Mesenchymal stem cell (in vitro differentiated cells and primary cell): ENCODE results near the gene S100A13.

Experiments used
- DNase-seq: peaks from one replicate; pipeline ENCODE4 v3.0.0-alpha.2; 2013
- H2AFZ ChIP-seq: one replicate; pipeline ENCODE4 v1.6.1; 2013; ENCODE audit warnings: low read depth, mild to moderate bottlenecking, control low read depth, inconsistent platforms, low read length, moderate library complexity
- H2AK5ac ChIP-seq: 2 replicates; pipeline ENCODE4 v1.6.1; 2013; ENCODE audit warnings: low read length, moderate library complexity, mild to moderate bottlenecking, inconsistent platforms; ENCODE audit not compliant: severe bottlenecking
- H2BK120ac ChIP-seq: one replicate; pipeline ENCODE4 v1.6.1; 2013; ENCODE audit warnings: low read depth, mild to moderate bottlenecking, inconsistent platforms, low read length, moderate library complexity
- H2BK12ac ChIP-seq, 2 experiments: one replicate each; pipeline ENCODE4 v1.6.1; 2013; ENCODE audit warnings: inconsistent platforms in 2 of 2, low read length in 2 of 2, mild to moderate bottlenecking in 2 of 2, moderate library complexity in 2 of 2, control low read depth in 1 of 2
- H2BK15ac ChIP-seq: one replicate; pipeline ENCODE4 v1.6.1; 2013; ENCODE audit warnings: mild to moderate bottlenecking, low read depth, inconsistent platforms; ENCODE audit not compliant: poor library complexity, severe bottlenecking
- H2BK5ac ChIP-seq: 2 replicates; pipeline ENCODE4 v1.6.1; 2013; ENCODE audit warnings: low read depth, mild to moderate bottlenecking, low read length, control low read depth, inconsistent platforms; ENCODE audit not compliant: poor library complexity, severe bottlenecking
- H3K14ac ChIP-seq, 2 experiments: one replicate each; pipeline ENCODE4 v1.6.1; 2013; ENCODE audit warnings: inconsistent platforms in 2 of 2, low read length in 2 of 2, control low read depth in 1 of 2, mild to moderate bottlenecking in 1 of 2, moderate library complexity in 1 of 2
- H3K18ac ChIP-seq, 2 experiments: one replicate each; pipeline ENCODE4 v1.6.1; 2013; ENCODE audit warnings: inconsistent platforms in 2 of 2, low read length in 2 of 2, control low read depth in 1 of 2, low read depth in 1 of 2, mild to moderate bottlenecking in 1 of 2
- H3K23ac ChIP-seq, 2 experiments: one replicate each; pipeline ENCODE4 v1.6.1; 2013; ENCODE audit warnings: inconsistent platforms in 2 of 2, low read length in 2 of 2, mild to moderate bottlenecking in 2 of 2, moderate library complexity in 2 of 2, control low read depth in 1 of 2
- H3K27ac ChIP-seq: 2 replicates; pipeline ENCODE4 v1.5.1; 2013; ENCODE audit warnings: mild to moderate bottlenecking, moderate library complexity, low read length, control low read depth, inconsistent platforms; ENCODE audit not compliant: poor library complexity, severe bottlenecking
- H3K27me3 ChIP-seq, 2 experiments: 2 replicates each; pipeline versions ENCODE4 v1.6.1 to v1.7.0; 2013; ENCODE audit warnings: low read length in 2 of 2, mild to moderate bottlenecking in 2 of 2, moderate library complexity in 2 of 2, control low read depth in 1 of 2, inconsistent platforms in 1 of 2; ENCODE audit not compliant: control insufficient read depth in 1 of 2, insufficient read depth in 1 of 2
- H3K36me3 ChIP-seq, 2 experiments: 2 replicates each; pipeline versions ENCODE4 v1.6.1 to v1.7.0; 2013; ENCODE audit warnings: low read length in 2 of 2, control low read depth in 1 of 2, inconsistent platforms in 1 of 2, low read depth in 1 of 2, mild to moderate bottlenecking in 1 of 2; ENCODE audit not compliant: insufficient read depth in 2 of 2, control insufficient read depth in 1 of 2
- H3K4ac ChIP-seq, 2 experiments: one replicate each; pipeline ENCODE4 v1.6.1; 2013; ENCODE audit warnings: inconsistent platforms in 2 of 2, low read length in 2 of 2, mild to moderate bottlenecking in 2 of 2, moderate library complexity in 2 of 2, control low read depth in 1 of 2, low read depth in 1 of 2
- H3K4me1 ChIP-seq: 2 replicates; pipeline ENCODE4 v1.6.1; 2013; ENCODE audit warnings: low read depth, low read length, control low read depth; ENCODE audit not compliant: control insufficient read depth, insufficient read depth
- H3K4me2 ChIP-seq: 2 replicates; pipeline ENCODE4 v1.6.1; 2013; ENCODE audit warnings: low read length, mild to moderate bottlenecking, inconsistent platforms; ENCODE audit not compliant: poor library complexity, severe bottlenecking
- H3K4me3 ChIP-seq, 2 experiments: 2 replicates each; pipeline versions ENCODE4 v1.5.1 to v1.7.0; 2013; ENCODE audit warnings: low read length in 2 of 2, mild to moderate bottlenecking in 2 of 2, control low read depth in 1 of 2, low read depth in 1 of 2; ENCODE audit not compliant: insufficient read depth in 1 of 2
- H3K79me1 ChIP-seq: replicated peaks from 2 replicates; pipeline ENCODE4 v1.6.1; 2013; ENCODE audit warnings: mild to moderate bottlenecking, control low read depth, low read length, inconsistent platforms; ENCODE audit not compliant: poor library complexity, severe bottlenecking
- H3K9ac ChIP-seq: 2 replicates; pipeline ENCODE4 v1.7.0; 2013; ENCODE audit warnings: mild to moderate bottlenecking, low read length, moderate library complexity
- H3K9me3 ChIP-seq: 2 replicates; pipeline ENCODE4 v1.7.0; 2013; ENCODE audit warnings: mild to moderate bottlenecking, low read length; ENCODE audit not compliant: control insufficient read depth
- H4K8ac ChIP-seq: one replicate; pipeline ENCODE4 v1.6.1; 2013; ENCODE audit warnings: inconsistent platforms, mild to moderate bottlenecking, low read length, moderate library complexity
- H4K91ac ChIP-seq: one replicate; pipeline ENCODE4 v1.6.1; 2013; ENCODE audit warnings: mild to moderate bottlenecking, low read length, inconsistent platforms
- WGBS: methylation state at CpG from one replicate; pipeline ENCODE4 v1.1.7; 2013; ENCODE audit warnings: mixed read lengths; 5-methylcytosine and 5-hydroxymethylcytosine counted together

The S100A13 gene

DNA sequence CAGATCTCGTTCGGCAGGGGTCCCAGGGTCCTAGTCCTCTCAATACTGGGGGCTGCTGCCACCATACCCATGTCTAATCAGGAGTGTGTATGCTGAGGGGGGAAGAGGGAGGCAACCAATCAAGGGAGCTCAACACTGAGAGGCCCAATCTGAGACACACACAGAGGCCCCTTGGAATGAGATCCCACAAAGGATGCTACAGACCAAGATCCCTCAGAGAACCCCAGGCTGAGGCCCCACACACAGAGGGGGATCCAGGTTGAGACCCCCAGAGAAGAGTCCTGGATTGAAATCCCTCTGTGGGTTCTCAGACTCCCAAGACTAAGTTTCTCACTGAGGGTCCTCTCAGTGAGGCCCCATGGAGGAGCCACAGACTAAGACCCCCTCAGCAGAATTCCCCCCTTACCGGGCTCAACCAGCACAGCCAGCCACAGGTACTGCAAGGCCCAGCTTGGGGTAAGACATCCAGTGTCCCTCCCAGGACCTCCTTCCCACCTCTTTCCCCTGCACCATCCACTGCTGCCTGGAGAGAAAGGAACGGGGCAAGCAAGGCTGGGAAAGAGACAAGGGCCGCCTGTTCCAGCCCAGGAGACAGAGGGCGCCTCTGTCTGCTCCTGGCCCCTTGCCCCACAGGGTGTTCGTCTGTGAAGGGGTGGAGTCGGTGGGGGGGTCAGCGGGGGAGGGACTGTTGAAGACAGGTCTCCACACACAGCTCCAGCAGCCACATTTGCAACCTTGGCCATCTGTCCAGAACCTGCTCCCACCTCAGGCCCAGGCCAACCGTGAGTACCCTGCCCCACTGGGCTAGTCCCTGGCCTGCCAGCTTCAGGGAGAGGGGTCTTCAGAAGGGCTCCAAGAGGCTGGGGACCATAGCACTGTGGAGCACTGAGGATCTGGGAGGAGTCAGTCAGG is 666 bp upstream of the S100A13 start, which contains the start of gene S100A1:
Gene S100A1, plus strand, starts transcription at position 720 of the 912 bp plus-strand sequence. CDS start 2,088 bp downstream, outside the sequence.
- Histone ChIP-seq H3K23ac (no peak within 1 kb of the TSS), H3K27ac (peak within 1 kb of the TSS; percentile 97), H2AFZ (peak within 1 kb of the TSS; percentile 57), H3K4me2 (peak within 1 kb of the TSS; percentile 74), H2BK120ac (peak within 1 kb of the TSS; percentile 73), H3K9me3 (no peaks in the 10 kb centered on the region), H3K9ac (peak within 1 kb of the TSS; percentile 96), H4K91ac (peak within 1 kb of the TSS; percentile 93), H3K4me1 (peaks cover 33% of the 10 kb centered on the region), H2BK5ac (peak within 1 kb of the TSS; percentile 51), H4K8ac (peak within 1 kb of the TSS; percentile 88), H3K4ac (peak within 1 kb of the TSS; percentile 78 to 97), H2BK15ac (peak within 1 kb of the TSS; percentile 92), H3K18ac (peak within 1 kb of the TSS; percentile 95 to 96), H3K36me3 (peaks cover 9 to 34% of the 10 kb centered on the region in 2 experiments), H3K79me1 (peaks cover 5% of the 10 kb centered on the region), H3K14ac (peak within 1 kb of the TSS in 1 of 2 experiments; percentile 55), H3K27me3 (no peaks in the 10 kb centered on the region), H2AK5ac (peak within 1 kb of the TSS; percentile 49), H2BK12ac (peak within 1 kb of the TSS; percentile 29 to 94), H3K4me3 (peak within 1 kb of the TSS in 1 of 2 experiments; percentile 88)
- 69% methylated on average over 10 of the region's 10 CpGs for WGBS
- DNase-seq: no peak

DNA sequence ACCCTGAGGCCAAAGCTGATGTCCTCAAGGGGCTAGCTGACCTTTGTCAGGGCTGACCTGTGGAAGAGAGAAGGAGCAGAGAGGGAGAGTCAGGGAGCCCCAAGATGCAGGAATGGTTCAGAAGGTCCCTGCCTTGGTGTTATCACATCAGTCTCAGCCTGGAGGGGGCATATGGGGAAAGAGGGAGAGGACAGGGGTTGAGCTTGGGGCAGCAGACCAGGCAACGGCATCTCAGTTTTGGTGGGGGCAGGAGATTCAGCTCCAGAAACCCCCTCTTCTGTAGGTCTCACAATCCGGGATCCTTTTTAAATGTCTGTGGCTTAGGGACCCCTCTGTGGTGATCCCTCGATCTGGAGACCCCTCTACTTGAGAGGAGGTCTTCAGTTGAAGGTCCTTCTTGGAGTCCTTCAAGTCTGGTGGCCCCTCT is 815 bp downstream of the S100A13 start:
- H2BK15ac ChIP-seq: peak overlapping the region; percentile 91
- WGBS: 59% methylated on average over 3 of the region's 3 CpGs

DNA sequence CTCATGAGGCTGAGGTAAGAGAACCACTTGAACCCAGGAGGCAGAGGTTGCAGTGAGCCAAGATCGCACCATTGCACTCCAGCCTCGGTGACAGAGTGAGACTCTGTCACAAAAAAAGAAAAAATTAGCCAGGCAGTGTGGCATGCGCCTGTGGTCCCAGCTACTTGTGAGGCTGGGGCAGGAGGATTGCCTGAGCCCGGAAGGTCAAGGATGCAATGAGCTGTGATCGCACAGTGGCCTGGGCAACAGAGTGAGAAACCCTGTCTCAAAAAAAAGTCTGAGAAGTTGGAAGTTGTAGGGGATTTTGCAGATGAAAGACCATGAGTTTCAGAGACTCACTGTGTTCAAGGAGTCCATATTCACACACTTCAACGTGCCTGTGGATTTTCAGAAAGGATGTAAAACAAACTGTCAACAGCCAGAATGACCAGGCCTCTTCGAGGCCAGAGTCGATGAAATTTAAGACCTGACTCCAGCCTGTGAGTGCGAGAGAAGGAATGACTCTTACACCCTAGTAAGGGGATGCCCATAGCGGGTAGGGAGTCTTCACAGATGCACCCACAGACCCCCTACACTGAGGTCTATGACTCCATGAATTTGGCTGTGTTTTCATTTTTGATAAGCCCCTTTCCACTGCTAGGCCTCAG is 2.2 kb downstream of the S100A13 start:
- H2BK12ac ChIP-seq: no peak overlapping the region
- H3K14ac ChIP-seq: no peak overlapping the region
- peak overlapping the region; percentile 23 to 28 for H3K18ac ChIP-seq
- no peak overlapping the region for H4K91ac ChIP-seq
- H3K4me1 ChIP-seq: peaks cover 29% of the 10 kb centered on the region
- H2BK120ac ChIP-seq: no peak overlapping the region
- peaks cover 8% of the 10 kb centered on the region for H3K79me1 ChIP-seq
- H4K8ac ChIP-seq: no peak overlapping the region
- 71% methylated on average over 10 of the region's 10 CpGs for WGBS
- peak overlapping the region in 1 of 2 experiments; percentile 88 for H3K4me3 ChIP-seq
- H2BK15ac ChIP-seq: no peak overlapping the region
- H3K27ac ChIP-seq: no peak overlapping the region
- H3K27me3 ChIP-seq: no peaks in the 10 kb centered on the region
- H2AFZ ChIP-seq: no peak overlapping the region
- H3K36me3 ChIP-seq: peaks cover 20 to 51% of the 10 kb centered on the region in 2 experiments
- H3K23ac ChIP-seq: peak overlapping the region in 1 of 2 experiments; percentile 6
- no peaks in the 10 kb centered on the region for H3K9me3 ChIP-seq
- no peak overlapping the region for H3K4ac ChIP-seq
- H2BK5ac ChIP-seq: no peak overlapping the region
- DNase-seq: peak; percentile 30
- H2AK5ac ChIP-seq: peak overlapping the region; percentile 54
- H3K9ac ChIP-seq: peak overlapping the region; percentile 96
- no peak overlapping the region for H3K4me2 ChIP-seq

More for the DNA sequence above, 815 bp downstream of the S100A13 start:
- Histone ChIP-seq H4K8ac (peak overlapping the region; percentile 54), H3K36me3 (peaks cover 17 to 43% of the 10 kb centered on the region in 2 experiments), H3K9ac (peak overlapping the region; percentile 96), H3K18ac (peak overlapping the region; percentile 49 to 96), H2AFZ (no peak overlapping the region), H3K27ac (peak overlapping the region; percentile 97), H3K79me1 (peaks cover 8% of the 10 kb centered on the region), H3K9me3 (no peaks in the 10 kb centered on the region), H2BK12ac (peak overlapping the region; percentile 81 to 89), H3K4ac (peak overlapping the region; percentile 18 to 69), H2AK5ac (peak overlapping the region; percentile 82), H2BK120ac (peak overlapping the region; percentile 44), H4K91ac (peak overlapping the region; percentile 95), H3K4me1 (peaks cover 32% of the 10 kb centered on the region), H3K14ac (peak overlapping the region in 1 of 2 experiments; percentile 88), H3K4me2 (peak overlapping the region; percentile 74), H3K4me3 (peak overlapping the region; percentile 57 to 88), H3K27me3 (no peaks in the 10 kb centered on the region), H2BK5ac (peak overlapping the region; percentile 71), H3K23ac (peak overlapping the region in 1 of 2 experiments; percentile 60)
- no peak for DNase-seq
